ENCODE results near the gene AMER3. TPM values are rescaled to one million over a fixed set of nuclear protein-coding genes. Genes with fewer than 3 reads are reported as not detected.
"Not testable (repeated sequence)": the region's sequence is repeated elsewhere in the genome, so short reads cannot be mapped to it uniquely, and the experiment has no call there.

Gene AMER3
- total RNA-seq, 6 experiments from 2014 or later, result not detected

DNA sequence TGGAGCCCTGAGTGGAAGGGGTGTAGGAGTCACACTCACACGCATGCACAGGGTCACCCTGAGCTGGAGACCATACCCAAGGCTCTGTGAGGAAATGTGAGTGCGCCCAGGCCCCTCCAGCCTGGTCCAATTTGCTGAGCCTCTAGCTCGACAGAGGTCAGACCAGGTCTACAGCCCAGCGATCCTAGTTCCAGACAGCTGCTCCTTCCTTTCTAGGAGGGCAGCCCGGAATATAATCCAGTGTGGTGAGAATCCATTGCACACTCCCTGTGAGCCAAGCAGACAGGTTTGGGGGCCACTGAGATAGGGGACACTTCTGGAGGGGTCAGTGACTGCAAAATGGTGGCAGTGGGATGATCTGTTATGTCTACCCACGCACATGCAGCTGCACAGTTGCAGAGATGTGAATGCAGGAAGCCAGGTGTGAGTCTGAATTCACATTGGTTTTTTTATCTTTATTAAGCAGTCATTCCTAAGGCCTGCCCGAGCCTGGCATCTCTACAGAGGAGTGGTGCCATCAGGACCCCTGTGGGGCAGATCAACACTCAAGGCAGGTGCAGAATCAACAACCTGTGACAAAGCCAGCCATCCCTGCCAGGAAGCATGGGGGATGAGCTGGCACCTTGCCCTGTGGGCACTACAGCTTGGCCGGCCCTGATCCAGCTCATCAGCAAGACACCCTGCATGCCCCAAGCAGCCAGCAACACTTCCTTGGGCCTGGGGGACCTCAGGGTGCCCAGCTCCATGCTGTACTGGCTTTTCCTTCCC is 26.6 kb upstream of the AMER3 start, which contains the start of gene GPR148:
Gene GPR148, plus strand, starts transcription at position 522 of the 768 bp plus-strand sequence. Its CDS starts 82 bp downstream, at position 604.
- H3K9me3 ChIP-seq, result no peaks in the 10 kb centered on the region
- no peak for TF ChIP-seq POLR2A (IDR thresholded peaks at IDR 0.05)
- no peak for ATAC-seq
- H3K4me1 ChIP-seq, result peaks cover 0 to 11% (median 0%) of the 10 kb centered on the region in 4 donors
- H3K27me3 ChIP-seq, result no peaks in the 10 kb centered on the region
- intact Hi-C loops (cut with DNase I), result no loop called here
- H3K27ac ChIP-seq, result no peak within 1 kb of the TSS
- no peaks in the 10 kb centered on the region for H3K36me3 ChIP-seq
- DNase-seq, result no peak
- WGBS (ENCODE audit: insufficient coverage, low coverage, low lambda C conversion rate, missing lambda C conversion rate), result 48% methylated on average over 2 of the region's 8 CpGs
- no peak within 1 kb of the TSS for H3K4me3 ChIP-seq

DNA sequence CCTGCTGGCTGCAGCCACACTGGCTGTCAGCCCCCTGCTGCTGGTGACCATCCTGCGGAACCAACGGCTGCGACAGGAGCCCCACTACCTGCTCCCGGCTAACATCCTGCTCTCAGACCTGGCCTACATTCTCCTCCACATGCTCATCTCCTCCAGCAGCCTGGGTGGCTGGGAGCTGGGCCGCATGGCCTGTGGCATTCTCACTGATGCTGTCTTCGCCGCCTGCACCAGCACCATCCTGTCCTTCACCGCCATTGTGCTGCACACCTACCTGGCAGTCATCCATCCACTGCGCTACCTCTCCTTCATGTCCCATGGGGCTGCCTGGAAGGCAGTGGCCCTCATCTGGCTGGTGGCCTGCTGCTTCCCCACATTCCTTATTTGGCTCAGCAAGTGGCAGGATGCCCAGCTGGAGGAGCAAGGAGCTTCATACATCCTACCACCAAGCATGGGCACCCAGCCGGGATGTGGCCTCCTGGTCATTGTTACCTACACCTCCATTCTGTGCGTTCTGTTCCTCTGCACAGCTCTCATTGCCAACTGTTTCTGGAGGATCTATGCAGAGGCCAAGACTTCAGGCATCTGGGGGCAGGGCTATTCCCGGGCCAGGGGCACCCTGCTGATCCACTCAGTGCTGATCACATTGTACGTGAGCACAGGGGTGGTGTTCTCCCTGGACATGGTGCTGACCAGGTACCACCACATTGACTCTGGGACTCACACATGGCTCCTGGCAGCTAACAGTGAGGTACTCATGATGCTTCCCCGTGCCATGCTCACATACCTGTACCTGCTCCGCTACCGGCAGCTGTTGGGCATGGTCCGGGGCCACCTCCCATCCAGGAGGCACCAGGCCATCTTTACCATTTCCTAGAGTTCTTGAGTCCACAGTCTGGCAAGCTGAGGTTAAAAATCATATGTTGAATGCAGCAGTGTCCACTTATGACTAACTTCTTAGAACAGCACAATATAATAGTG is 25.7 kb upstream of the AMER3 start:
- H3K27me3 ChIP-seq, result no peaks in the 10 kb centered on the region
- intact Hi-C loops (cut with DNase I), result no loop called here
- TF ChIP-seq, protein P1, sequence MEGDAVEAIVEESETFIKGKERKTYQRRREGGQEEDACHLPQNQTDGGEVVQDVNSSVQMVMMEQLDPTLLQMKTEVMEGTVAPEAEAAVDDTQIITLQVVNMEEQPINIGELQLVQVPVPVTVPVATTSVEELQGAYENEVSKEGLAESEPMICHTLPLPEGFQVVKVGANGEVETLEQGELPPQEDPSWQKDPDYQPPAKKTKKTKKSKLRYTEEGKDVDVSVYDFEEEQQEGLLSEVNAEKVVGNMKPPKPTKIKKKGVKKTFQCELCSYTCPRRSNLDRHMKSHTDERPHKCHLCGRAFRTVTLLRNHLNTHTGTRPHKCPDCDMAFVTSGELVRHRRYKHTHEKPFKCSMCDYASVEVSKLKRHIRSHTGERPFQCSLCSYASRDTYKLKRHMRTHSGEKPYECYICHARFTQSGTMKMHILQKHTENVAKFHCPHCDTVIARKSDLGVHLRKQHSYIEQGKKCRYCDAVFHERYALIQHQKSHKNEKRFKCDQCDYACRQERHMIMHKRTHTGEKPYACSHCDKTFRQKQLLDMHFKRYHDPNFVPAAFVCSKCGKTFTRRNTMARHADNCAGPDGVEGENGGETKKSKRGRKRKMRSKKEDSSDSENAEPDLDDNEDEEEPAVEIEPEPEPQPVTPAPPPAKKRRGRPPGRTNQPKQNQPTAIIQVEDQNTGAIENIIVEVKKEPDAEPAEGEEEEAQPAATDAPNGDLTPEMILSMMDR (IDR thresholded peaks at IDR 0.05), result no peak
- TF ChIP-seq POLR2A (IDR thresholded peaks at IDR 0.05), result no peak
- H3K4me3 ChIP-seq, result no peak overlapping the region
- ATAC-seq (peak in 1 of 4 donors; percentile 16), DNase-seq (no peak)
- H3K9me3 ChIP-seq, result no peaks in the 10 kb centered on the region
- H3K4me1 ChIP-seq, result peaks cover 0 to 11% (median 0%) of the 10 kb centered on the region in 4 donors
- WGBS (ENCODE audit: insufficient coverage, low coverage, low lambda C conversion rate, missing lambda C conversion rate), result 76% methylated on average over 8 of the region's 17 CpGs
- H3K27ac ChIP-seq, result no peak overlapping the region
- H3K36me3 ChIP-seq, result no peaks in the 10 kb centered on the region

DNA sequence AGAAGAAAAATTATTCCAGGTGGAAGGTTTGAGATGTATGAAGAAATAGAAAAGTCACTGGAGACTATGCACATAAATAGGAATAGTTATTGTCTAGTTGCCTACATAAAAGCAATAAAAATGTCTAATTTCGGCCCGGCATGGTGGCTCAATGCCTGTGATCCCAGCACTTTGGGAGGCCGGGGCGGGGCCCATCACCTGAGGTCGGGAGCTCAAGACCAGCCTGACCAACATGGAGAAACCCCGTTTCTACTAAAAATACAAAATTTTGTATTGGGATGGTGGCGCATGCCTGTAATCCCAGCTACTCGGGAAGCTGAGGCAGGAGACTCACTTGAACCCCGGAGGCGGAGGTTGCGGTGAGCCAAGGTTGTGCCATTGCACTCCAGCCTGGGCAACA is 23.1 kb upstream of the AMER3 start:
- ATAC-seq, H3K27ac ChIP-seq: not testable (repeated sequence)

DNA sequence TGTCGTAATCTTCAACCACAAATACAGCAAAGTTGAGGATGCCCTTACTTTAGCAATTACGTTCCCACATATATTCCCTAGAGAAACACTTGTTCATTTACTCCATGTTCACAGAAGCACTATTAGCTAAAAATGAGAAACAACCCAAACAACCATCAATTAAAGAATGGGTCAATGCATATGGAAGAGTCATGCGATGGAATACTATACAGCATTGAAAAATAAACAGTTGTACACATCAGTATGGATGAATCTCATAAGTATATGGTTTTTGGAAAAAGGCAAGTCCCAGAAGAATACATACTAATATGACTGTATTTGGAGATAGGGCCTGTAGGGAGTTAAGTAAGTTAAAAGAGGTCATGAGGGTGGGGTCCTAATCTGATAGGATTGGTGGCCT is 20.1 kb upstream of the AMER3 start:
- Histone ChIP-seq H3K36me3 (no peaks in the 10 kb centered on the region), H3K4me1 (no peaks in the 10 kb centered on the region), H3K9me3 (no peaks in the 10 kb centered on the region), H3K27me3 (no peaks in the 10 kb centered on the region), H3K4me3 (no peak overlapping the region), H3K27ac (no peak overlapping the region)
- 76% methylated on average over 3 of the region's 3 CpGs for WGBS (ENCODE audit: insufficient coverage, low coverage, low lambda C conversion rate, missing lambda C conversion rate)
- TF ChIP-seq, protein P1 (IDR thresholded peaks at IDR 0.05), result no peak
- no peak for TF ChIP-seq POLR2A (IDR thresholded peaks at IDR 0.05)
- ATAC-seq (no peak), DNase-seq (no peak)
- intact Hi-C loops (cut with DNase I), result no loop called here

More for the DNA sequence above, 23.1 kb upstream of the AMER3 start:
- H3K27me3 ChIP-seq; H3K4me1 ChIP-seq; H3K4me3 ChIP-seq; H3K36me3 ChIP-seq; DNase-seq; H3K9me3 ChIP-seq; intact Hi-C loops (cut with DNase I): not testable (repeated sequence)
- 78% methylated on average over 9 of the region's 11 CpGs for WGBS (ENCODE audit: insufficient coverage, low coverage, low lambda C conversion rate, missing lambda C conversion rate)

DNA sequence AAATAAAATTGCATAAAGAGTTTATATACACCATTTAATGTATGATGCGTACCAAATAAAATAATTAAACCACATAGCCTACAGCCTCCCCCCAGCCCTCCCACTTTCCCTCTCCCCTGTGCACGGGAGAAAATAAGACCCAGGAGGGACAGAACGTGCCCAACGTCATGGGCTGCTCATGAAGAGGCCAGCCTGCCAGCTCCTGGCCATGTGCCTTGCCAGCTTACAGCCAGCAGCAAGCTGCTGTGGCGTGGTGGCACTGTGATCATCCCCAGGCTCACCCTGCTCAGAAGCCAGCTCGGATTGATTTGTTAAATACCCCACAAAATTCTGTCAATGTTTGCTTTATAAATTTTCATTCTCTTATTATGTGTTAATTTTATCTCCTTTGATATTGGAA is 18.9 kb upstream of the AMER3 start:
- Histone ChIP-seq H3K4me1 (no peaks in the 10 kb centered on the region), H3K27me3 (no peaks in the 10 kb centered on the region), H3K27ac (no peak overlapping the region), H3K4me3 (no peak overlapping the region), H3K9me3 (no peaks in the 10 kb centered on the region), H3K36me3 (no peaks in the 10 kb centered on the region)
- TF ChIP-seq POLR2A (IDR thresholded peaks at IDR 0.05), result no peak
- TF ChIP-seq, protein P1 (IDR thresholded peaks at IDR 0.05), result no peak
- intact Hi-C loops (cut with DNase I), result no loop called here
- 60% methylated on average over 4 of the region's 6 CpGs for WGBS (ENCODE audit: insufficient coverage, low coverage, low lambda C conversion rate, missing lambda C conversion rate)
- no peak for DNase-seq
- no peak for ATAC-seq
